ENCODE data around the gene ZFP36. TPM values are rescaled to one million over a fixed set of nuclear protein-coding genes. Genes with fewer than 3 reads are reported as not detected.

The ZFP36 gene
- total RNA-seq, 2 donors from 2014 or later = 315 to 699 TPM

DNA sequence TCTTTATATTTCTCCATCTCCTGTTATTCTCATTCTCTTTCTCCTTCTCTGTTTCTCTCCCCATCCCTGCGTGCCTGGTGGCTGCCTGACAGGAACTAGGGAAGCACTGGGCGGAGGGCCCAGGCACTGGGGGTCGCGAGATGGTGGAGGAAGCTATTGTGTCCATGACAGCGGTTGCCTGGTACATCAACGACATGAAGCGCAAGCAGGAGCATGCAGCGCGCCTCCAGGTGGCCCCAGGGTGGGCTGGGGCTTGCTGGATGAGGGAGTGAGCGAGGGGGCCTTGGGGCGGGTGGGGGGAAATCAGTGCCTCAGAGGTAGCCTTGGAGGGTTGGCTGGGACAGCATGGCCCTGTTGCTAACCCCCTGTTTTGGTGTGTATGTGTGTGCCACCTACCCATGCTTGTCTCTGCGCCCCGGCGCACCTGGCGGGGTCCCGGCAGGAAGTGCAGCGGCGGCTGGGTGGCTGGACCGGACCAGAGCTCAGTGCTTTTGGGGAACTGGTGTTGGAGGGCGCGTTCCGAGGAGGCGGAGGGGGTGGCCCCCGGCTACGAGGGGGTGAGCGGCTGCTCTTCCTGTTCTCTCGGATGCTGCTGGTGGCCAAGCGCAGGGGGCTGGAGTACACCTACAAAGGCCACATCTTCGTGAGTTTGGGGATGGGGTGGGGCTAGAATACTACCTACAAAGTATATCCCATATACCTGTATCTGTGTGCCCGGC, 11.0 kb downstream of the ZFP36 start:
- no peak for DNase-seq (ENCODE audit: low spot score)
- Histone ChIP-seq H3K27me3 (replicated peaks; ENCODE audit: insufficient read depth) (no peaks in the 10 kb centered on the region), H3K4me3 (no peak overlapping the region), H3K36me3 (peaks cover 59% of the 10 kb centered on the region), H3K4me1 (ENCODE audit: control insufficient read depth in 1 of 2, low read depth in 2 of 2) (peaks cover 19 to 33% of the 10 kb centered on the region in 2 donors), H3K27ac (peak overlapping the region in 1 of 2 donors; percentile 50), H3K9me3 (no peaks in the 10 kb centered on the region)
- TF ChIP-seq, protein P1, sequence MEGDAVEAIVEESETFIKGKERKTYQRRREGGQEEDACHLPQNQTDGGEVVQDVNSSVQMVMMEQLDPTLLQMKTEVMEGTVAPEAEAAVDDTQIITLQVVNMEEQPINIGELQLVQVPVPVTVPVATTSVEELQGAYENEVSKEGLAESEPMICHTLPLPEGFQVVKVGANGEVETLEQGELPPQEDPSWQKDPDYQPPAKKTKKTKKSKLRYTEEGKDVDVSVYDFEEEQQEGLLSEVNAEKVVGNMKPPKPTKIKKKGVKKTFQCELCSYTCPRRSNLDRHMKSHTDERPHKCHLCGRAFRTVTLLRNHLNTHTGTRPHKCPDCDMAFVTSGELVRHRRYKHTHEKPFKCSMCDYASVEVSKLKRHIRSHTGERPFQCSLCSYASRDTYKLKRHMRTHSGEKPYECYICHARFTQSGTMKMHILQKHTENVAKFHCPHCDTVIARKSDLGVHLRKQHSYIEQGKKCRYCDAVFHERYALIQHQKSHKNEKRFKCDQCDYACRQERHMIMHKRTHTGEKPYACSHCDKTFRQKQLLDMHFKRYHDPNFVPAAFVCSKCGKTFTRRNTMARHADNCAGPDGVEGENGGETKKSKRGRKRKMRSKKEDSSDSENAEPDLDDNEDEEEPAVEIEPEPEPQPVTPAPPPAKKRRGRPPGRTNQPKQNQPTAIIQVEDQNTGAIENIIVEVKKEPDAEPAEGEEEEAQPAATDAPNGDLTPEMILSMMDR (IDR thresholded peaks at IDR 0.05) = no peak
- no peak for ATAC-seq (ENCODE audit: insufficient number of reproducible peaks, low FRiP score, low read depth)

DNA sequence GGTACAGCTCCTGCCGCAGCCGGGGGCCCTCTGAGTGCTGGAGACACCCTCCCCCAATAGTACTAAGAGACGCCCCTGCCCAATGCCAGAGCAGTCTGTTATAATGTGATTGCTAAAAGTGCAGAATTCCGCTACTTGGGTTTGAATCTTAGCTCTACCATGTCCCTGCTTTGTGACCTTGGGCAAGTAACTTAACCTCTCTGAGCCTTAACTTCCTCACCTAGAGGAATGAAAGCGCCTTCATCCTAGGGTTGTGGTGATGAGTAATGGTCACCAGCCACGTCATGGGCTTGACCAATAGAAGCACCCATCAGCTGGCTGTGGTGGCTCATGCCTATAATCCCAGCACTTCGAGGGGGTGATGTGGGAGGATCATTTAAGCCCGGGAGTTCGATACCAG, 12.4 kb downstream of the ZFP36 start:
- TF ChIP-seq, protein P1 (IDR thresholded peaks at IDR 0.05) = no peak

DNA sequence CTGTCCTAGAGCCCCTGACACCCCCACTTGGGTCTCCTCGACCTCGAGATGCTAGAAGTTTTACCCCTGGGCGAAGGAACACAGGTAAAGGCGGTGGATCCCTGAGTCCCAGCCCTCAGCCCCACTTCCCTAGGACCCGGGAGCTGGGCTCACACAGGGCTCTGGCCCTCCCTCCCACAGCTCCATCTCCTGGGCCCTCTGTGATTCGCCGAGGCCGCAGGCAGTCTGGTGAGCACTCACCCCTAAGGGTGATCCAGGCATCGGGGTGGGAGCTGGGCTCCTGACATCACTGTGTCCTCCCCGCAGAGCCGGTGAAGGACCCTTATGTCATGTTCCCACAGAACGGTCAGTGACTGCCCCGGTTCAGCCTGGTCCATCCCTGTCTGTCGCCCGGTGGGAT, 14.1 kb downstream of the ZFP36 start:
- no peak overlapping the region for H3K27ac ChIP-seq
- DNase-seq (ENCODE audit: low spot score) (no peak), ATAC-seq (ENCODE audit: insufficient number of reproducible peaks, low FRiP score, low read depth) (no peak)
- peaks cover 69% of the 10 kb centered on the region for H3K36me3 ChIP-seq
- H3K4me1 ChIP-seq (ENCODE audit: control insufficient read depth in 1 of 2, low read depth in 2 of 2) = peaks cover 3 to 12% of the 10 kb centered on the region in 2 donors
- TF ChIP-seq, protein P1 (IDR thresholded peaks at IDR 0.05) = no peak
- no peaks in the 10 kb centered on the region for H3K9me3 ChIP-seq
- no peak overlapping the region for H3K4me3 ChIP-seq
- H3K27me3 ChIP-seq (replicated peaks; ENCODE audit: insufficient read depth) = no peaks in the 10 kb centered on the region

More for the DNA sequence above, 12.4 kb downstream of the ZFP36 start:
- Histone ChIP-seq H3K27me3 (replicated peaks; ENCODE audit: insufficient read depth) (no peaks in the 10 kb centered on the region), H3K4me3 (no peak overlapping the region), H3K36me3 (peaks cover 69% of the 10 kb centered on the region), H3K4me1 (ENCODE audit: control insufficient read depth in 1 of 2, low read depth in 2 of 2) (peaks cover 18 to 30% of the 10 kb centered on the region in 2 donors), H3K27ac (no peak overlapping the region), H3K9me3 (no peaks in the 10 kb centered on the region)
- ATAC-seq (ENCODE audit: insufficient number of reproducible peaks, low FRiP score, low read depth) (no peak), DNase-seq (ENCODE audit: low spot score) (no peak)

DNA sequence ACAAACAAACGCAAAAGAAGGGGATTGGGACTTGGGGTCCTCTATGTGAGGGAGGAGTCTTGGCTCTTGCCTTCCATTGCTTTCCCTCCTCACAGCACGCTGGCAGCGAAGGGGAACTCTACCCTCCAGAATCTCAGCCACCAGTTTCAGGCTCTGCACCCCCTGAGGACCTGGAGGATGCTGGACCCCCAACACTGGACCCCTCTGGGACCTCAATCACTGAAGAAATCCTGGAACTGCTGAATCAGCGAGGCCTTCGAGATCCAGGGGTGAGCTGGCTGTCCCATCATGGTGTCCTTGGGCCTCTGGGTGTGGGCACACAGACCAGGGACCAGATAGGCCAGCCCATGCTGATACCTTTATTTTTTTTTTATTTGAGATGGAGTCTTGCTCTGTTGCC, 15.4 kb downstream of the ZFP36 start:
- TF ChIP-seq, protein P1 (IDR thresholded peaks at IDR 0.05) = no peak
- Histone ChIP-seq H3K36me3 (peaks cover 58% of the 10 kb centered on the region), H3K4me3 (no peak overlapping the region), H3K9me3 (no peaks in the 10 kb centered on the region), H3K27ac (no peak overlapping the region), H3K27me3 (replicated peaks; ENCODE audit: insufficient read depth) (no peaks in the 10 kb centered on the region), H3K4me1 (ENCODE audit: control insufficient read depth in 1 of 2, low read depth in 2 of 2) (no peaks in the 10 kb centered on the region)
- DNase-seq (ENCODE audit: low spot score) (no peak), ATAC-seq (ENCODE audit: insufficient number of reproducible peaks, low FRiP score, low read depth) (no peak)

DNA sequence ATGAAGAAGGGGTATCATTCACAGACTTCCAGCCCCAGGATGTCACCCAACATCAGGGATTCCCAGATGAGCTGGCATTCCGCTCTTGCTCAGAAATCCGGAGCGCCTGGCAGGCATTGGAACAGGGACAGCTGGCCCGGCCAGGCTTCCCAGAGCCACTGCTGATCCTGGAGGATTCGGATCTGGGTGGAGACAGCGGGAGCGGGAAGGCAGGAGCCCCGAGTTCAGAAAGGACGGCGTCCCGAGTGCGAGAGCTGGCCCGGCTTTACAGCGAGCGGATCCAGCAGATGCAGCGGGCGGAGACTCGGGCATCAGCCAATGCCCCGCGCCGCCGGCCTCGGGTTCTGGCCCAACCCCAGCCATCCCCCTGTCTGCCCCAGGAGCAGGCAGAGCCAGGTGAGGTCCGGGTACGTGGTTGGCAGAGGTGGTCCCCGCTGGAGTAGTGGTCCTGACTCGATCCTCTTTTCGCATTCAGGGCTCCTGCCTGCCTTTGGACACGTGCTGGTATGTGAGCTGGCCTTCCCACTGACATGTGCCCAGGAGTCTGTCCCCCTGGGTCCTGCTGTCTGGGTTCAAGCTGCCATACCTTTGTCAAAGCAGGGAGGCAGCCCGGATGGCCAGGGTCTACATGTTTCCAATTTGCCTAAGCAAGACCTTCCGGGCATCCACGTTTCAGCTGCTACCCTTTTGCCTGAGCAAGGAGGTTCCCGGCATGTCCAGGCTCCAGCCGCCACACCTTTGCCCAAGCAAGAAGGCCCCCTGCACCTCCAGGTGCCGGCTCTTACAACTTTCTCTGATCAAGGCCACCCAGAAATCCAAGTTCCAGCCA, 16.8 kb downstream of the ZFP36 start:
- DNase-seq (ENCODE audit: low spot score) = no peak
- no peak overlapping the region for H3K4me3 ChIP-seq
- no peaks in the 10 kb centered on the region for H3K27me3 ChIP-seq (replicated peaks; ENCODE audit: insufficient read depth)
- ATAC-seq (ENCODE audit: insufficient number of reproducible peaks, low FRiP score, low read depth) = no peak
- peaks cover 45% of the 10 kb centered on the region for H3K36me3 ChIP-seq
- H3K4me1 ChIP-seq (ENCODE audit: control insufficient read depth in 1 of 2, low read depth in 2 of 2) = peaks cover 0 to 9% of the 10 kb centered on the region in 2 donors
- H3K27ac ChIP-seq = no peak overlapping the region
- H3K9me3 ChIP-seq = no peaks in the 10 kb centered on the region
- TF ChIP-seq, protein P1 (IDR thresholded peaks at IDR 0.05) = no peak
